Neural cell (in vitro differentiated cells): ENCODE measurements around the gene DNAJC6.
"Not testable (repeated sequence)": the region's sequence is repeated elsewhere in the genome, so short reads cannot be mapped to it uniquely, and the experiment has no call there.

Experiments
- EP300 ChIP-seq: fragments of 450-650 bp; conservative IDR thresholded peaks from 2 replicates; pipeline ENCODE4 v1.6.1; 2014; ENCODE audit warnings: antibody characterized with exemption, mild to moderate bottlenecking, moderate library complexity; ENCODE audit not compliant: poor library complexity, severe bottlenecking
- EZH2 ChIP-seq: fragments of 200-600, 300-800 bp; shearing (Covaris generic), sonication (generic); IDR thresholded peaks from 2 replicates; pipeline ENCODE4 v1.6.1; 2014; ENCODE audit warnings: antibody characterized with exemption, low read length, borderline replicate concordance, mild to moderate bottlenecking; ENCODE audit not compliant: insufficient read depth, poor library complexity, severe bottlenecking
- TF ChIP-seq, protein P1 (sequence below): fragments of 450-650 bp; IDR thresholded peaks from 2 replicates; pipeline ENCODE4 v1.5.1; 2014; ENCODE audit warnings: antibody characterized with exemption, mild to moderate bottlenecking, moderate library complexity; ENCODE audit not compliant: poor library complexity, severe bottlenecking
- TF ChIP-seq, protein P2 (sequence below): IDR thresholded peaks from 2 replicates; pipeline ENCODE4 v1.6.1; 2012; ENCODE audit warnings: borderline replicate concordance

DNA sequence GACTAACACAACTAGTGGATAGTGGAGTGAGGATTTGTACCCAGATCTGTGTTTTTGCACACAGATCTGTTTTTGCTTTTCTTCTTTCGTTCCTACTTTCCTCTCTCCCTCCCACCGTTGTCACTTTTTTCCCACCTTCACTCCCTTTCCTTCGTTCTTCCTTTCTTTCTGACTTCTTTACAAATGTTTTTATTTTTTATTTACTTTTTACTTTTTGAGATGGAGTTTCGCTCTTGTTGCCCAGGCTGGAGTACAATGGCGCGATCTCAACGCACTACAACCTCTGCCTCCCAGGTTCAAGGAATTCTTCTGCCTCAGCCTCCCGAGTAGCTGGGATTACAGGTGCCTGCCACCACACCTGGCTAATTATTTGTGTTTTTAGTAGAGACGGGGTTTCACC lies 17.5 kb upstream of the DNAJC6 start:
- TF ChIP-seq, protein P1, sequence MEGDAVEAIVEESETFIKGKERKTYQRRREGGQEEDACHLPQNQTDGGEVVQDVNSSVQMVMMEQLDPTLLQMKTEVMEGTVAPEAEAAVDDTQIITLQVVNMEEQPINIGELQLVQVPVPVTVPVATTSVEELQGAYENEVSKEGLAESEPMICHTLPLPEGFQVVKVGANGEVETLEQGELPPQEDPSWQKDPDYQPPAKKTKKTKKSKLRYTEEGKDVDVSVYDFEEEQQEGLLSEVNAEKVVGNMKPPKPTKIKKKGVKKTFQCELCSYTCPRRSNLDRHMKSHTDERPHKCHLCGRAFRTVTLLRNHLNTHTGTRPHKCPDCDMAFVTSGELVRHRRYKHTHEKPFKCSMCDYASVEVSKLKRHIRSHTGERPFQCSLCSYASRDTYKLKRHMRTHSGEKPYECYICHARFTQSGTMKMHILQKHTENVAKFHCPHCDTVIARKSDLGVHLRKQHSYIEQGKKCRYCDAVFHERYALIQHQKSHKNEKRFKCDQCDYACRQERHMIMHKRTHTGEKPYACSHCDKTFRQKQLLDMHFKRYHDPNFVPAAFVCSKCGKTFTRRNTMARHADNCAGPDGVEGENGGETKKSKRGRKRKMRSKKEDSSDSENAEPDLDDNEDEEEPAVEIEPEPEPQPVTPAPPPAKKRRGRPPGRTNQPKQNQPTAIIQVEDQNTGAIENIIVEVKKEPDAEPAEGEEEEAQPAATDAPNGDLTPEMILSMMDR, result not testable (repeated sequence)
- TF ChIP-seq EP300, EZH2: not testable (repeated sequence)
- TF ChIP-seq, protein P2, sequence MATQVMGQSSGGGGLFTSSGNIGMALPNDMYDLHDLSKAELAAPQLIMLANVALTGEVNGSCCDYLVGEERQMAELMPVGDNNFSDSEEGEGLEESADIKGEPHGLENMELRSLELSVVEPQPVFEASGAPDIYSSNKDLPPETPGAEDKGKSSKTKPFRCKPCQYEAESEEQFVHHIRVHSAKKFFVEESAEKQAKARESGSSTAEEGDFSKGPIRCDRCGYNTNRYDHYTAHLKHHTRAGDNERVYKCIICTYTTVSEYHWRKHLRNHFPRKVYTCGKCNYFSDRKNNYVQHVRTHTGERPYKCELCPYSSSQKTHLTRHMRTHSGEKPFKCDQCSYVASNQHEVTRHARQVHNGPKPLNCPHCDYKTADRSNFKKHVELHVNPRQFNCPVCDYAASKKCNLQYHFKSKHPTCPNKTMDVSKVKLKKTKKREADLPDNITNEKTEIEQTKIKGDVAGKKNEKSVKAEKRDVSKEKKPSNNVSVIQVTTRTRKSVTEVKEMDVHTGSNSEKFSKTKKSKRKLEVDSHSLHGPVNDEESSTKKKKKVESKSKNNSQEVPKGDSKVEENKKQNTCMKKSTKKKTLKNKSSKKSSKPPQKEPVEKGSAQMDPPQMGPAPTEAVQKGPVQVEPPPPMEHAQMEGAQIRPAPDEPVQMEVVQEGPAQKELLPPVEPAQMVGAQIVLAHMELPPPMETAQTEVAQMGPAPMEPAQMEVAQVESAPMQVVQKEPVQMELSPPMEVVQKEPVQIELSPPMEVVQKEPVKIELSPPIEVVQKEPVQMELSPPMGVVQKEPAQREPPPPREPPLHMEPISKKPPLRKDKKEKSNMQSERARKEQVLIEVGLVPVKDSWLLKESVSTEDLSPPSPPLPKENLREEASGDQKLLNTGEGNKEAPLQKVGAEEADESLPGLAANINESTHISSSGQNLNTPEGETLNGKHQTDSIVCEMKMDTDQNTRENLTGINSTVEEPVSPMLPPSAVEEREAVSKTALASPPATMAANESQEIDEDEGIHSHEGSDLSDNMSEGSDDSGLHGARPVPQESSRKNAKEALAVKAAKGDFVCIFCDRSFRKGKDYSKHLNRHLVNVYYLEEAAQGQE, result not testable (repeated sequence)
